ENCODE data around the gene SEMA3G.

- TF ChIP-seq CTCF (conservative IDR thresholded peaks at IDR 0.05; ENCODE audit: low read depth, low read length) = no peak
- TF ChIP-seq EZH2 (IDR thresholded peaks at IDR 0.05; ENCODE audit: borderline replicate concordance, low read depth, low read length, poor library complexity, severe bottlenecking) = no peak
Measured at GRCh38 chr3:52432225-52432624, 12.7 kb downstream of the SEMA3G start.
